ENCODE measurements around the gene WNT2. TPM values are rescaled to one million over a fixed set of nuclear protein-coding genes. Genes with fewer than 3 reads are reported as not detected.

WNT2 gene
- total RNA-seq, 1 experiment from 2014 or later, result not detected

DNA sequence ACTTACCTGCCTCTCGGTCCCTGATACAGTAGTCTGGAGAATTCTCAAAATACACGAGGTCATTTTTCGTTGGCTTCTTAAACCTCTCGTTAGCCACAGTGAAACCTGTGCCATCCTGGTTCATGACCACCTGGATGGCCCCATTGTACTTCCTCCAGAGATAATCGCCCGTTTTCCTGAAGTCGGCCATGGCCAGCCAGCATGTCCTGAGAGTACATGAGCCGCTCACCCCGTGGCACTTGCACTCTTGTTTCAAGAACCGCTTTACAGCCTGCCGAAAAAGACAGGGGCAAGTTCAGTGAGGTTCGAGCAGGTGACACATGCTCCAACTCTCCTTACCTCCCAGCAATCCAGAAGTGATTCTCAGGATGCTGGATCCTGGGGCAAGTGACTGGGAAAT, 25.3 kb downstream of the WNT2 start:
- no peaks in the 10 kb centered on the region for H4K20me1 ChIP-seq (ENCODE audit: insufficient read depth)
- intact Hi-C loops (cut with micrococcal nuclease; ENCODE audit: unreplicated experiment), result no loop called here
- no peaks in the 10 kb centered on the region for H3K4me1 ChIP-seq (replicated peaks; ENCODE audit: insufficient read depth)
- H3K27ac ChIP-seq, result no peak overlapping the region
- CTCF ChIA-PET, result interaction anchor here (0.6 kb wide), 1 partner anchor 290 kb away, joined by 3 read pairs; no protein-coding TSS in a partner anchor
- DNase-seq, result no peak
- no peaks in the 10 kb centered on the region for H3K79me2 ChIP-seq (ENCODE audit: low read depth)
- BruUV-seq (replicated peaks), result no TSS peak
- H3K9me3 ChIP-seq (ENCODE audit: insufficient read depth, low read depth), result no peaks in the 10 kb centered on the region
- no peak overlapping the region for H3K4me3 ChIP-seq
- no peaks in the 10 kb centered on the region for H3F3A ChIP-seq (ENCODE audit: insufficient read depth, low read depth)
- no peaks in the 10 kb centered on the region for H3K9me2 ChIP-seq (ENCODE audit: insufficient read depth)
- no peak for TF ChIP-seq EZH2 (IDR thresholded peaks at IDR 0.05; ENCODE audit: low read depth)
- TF ChIP-seq, protein P1, sequence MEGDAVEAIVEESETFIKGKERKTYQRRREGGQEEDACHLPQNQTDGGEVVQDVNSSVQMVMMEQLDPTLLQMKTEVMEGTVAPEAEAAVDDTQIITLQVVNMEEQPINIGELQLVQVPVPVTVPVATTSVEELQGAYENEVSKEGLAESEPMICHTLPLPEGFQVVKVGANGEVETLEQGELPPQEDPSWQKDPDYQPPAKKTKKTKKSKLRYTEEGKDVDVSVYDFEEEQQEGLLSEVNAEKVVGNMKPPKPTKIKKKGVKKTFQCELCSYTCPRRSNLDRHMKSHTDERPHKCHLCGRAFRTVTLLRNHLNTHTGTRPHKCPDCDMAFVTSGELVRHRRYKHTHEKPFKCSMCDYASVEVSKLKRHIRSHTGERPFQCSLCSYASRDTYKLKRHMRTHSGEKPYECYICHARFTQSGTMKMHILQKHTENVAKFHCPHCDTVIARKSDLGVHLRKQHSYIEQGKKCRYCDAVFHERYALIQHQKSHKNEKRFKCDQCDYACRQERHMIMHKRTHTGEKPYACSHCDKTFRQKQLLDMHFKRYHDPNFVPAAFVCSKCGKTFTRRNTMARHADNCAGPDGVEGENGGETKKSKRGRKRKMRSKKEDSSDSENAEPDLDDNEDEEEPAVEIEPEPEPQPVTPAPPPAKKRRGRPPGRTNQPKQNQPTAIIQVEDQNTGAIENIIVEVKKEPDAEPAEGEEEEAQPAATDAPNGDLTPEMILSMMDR (conservative IDR thresholded peaks at IDR 0.05), result no peak
- POLR2A ChIA-PET (ENCODE audit: unreplicated experiment), result no interaction called here
- no peaks in the 10 kb centered on the region for H3K36me3 ChIP-seq (ENCODE audit: low read depth)
- no peaks in the 10 kb centered on the region; the same call in 1 of the 2 replicates for H3K27me3 ChIP-seq (ENCODE audit: insufficient read depth, low read depth)
- no peak overlapping the region for H3K4me2 ChIP-seq
- no peak overlapping the region for H2AFZ ChIP-seq

DNA sequence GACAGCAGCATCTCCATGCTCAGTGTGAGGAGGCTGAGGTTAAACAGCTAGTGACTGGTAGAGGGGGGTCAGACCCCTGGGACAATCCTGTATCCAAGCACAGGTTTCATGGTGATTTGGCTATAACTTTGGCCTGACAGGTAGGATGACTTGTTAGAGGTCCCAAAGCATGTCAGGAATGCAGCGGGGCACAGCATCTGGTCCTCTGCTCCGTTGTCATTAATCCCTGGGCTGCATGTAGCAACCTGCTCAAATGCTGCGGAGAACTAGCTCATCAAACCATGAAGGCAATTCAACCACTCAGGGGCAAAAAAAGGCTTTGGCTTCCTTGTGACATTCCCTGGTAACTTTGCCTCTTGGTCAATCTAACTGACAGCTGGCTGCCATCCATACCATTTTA, 26.8 kb downstream of the WNT2 start:
- Histone ChIP-seq H3K36me3 (ENCODE audit: low read depth) (no peaks in the 10 kb centered on the region), H3K27ac (no peak overlapping the region), H3K9me2 (ENCODE audit: insufficient read depth) (no peaks in the 10 kb centered on the region), H3K4me3 (no peak overlapping the region), H3K9me3 (ENCODE audit: insufficient read depth, low read depth) (no peaks in the 10 kb centered on the region), H3K4me1 (replicated peaks; ENCODE audit: insufficient read depth) (no peaks in the 10 kb centered on the region), H4K20me1 (ENCODE audit: insufficient read depth) (no peaks in the 10 kb centered on the region), H3F3A (ENCODE audit: insufficient read depth, low read depth) (no peaks in the 10 kb centered on the region), H3K27me3 (ENCODE audit: insufficient read depth, low read depth) (no peaks in the 10 kb centered on the region; the same call in 1 of the 2 replicates), H3K4me2 (no peak overlapping the region), H2AFZ (no peak overlapping the region), H3K79me2 (ENCODE audit: low read depth) (no peaks in the 10 kb centered on the region)
- CTCF ChIA-PET, result interaction anchor here (0.7 kb wide), 1 partner anchor 105 kb away, joined by 3 read pairs; no protein-coding TSS in a partner anchor
- no peak for DNase-seq
- POLR2A ChIA-PET (ENCODE audit: unreplicated experiment), result no interaction called here
- BruUV-seq (replicated peaks), result no TSS peak
- intact Hi-C loops (cut with micrococcal nuclease; ENCODE audit: unreplicated experiment), result no loop called here
- TF ChIP-seq, protein P1 (conservative IDR thresholded peaks at IDR 0.05), result no peak
- no peak for TF ChIP-seq EZH2 (IDR thresholded peaks at IDR 0.05; ENCODE audit: low read depth)

DNA sequence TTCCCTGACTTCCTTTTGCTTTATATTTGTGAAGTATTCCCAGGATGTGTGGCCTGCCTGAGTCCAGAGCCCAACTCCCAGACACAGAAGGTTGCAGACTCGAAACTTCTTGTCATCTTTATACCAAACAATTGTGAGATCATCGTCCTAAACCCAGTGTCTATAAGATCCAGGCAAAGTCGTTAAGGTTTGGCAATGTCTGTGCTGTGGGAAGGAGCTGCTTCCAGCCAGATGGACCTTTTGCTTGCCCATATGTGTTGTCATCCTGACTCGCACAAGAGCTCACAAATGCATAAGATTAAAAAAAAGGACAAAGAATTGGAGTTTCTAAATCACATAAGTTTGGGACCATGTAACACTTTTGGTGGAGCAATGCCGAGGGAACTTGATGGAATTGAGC, 37.0 kb downstream of the WNT2 start:
- CTCF ChIA-PET, result no interaction called here
- H3K36me3 ChIP-seq (ENCODE audit: low read depth), result no peaks in the 10 kb centered on the region
- intact Hi-C loops (cut with micrococcal nuclease; ENCODE audit: unreplicated experiment), result no loop called here

More for the DNA sequence above, 37.0 kb downstream of the WNT2 start:
- Histone ChIP-seq H3K4me1 (replicated peaks; ENCODE audit: insufficient read depth) (no peaks in the 10 kb centered on the region), H3K79me2 (ENCODE audit: low read depth) (no peaks in the 10 kb centered on the region), H3K4me2 (no peak overlapping the region), H3F3A (ENCODE audit: insufficient read depth, low read depth) (no peaks in the 10 kb centered on the region), H3K9me2 (ENCODE audit: insufficient read depth) (no peaks in the 10 kb centered on the region), H3K27ac (no peak overlapping the region), H4K20me1 (ENCODE audit: insufficient read depth) (no peaks in the 10 kb centered on the region), H3K27me3 (ENCODE audit: insufficient read depth, low read depth) (no peaks in the 10 kb centered on the region), H3K4me3 (no peak overlapping the region), H3K9me3 (ENCODE audit: insufficient read depth, low read depth) (no peaks in the 10 kb centered on the region), H2AFZ (no peak overlapping the region)
- TF ChIP-seq, protein P1 (conservative IDR thresholded peaks at IDR 0.05), result no peak
- TF ChIP-seq EZH2 (IDR thresholded peaks at IDR 0.05; ENCODE audit: low read depth), result no peak
- BruUV-seq (replicated peaks), result no TSS peak
- DNase-seq, result no peak
- POLR2A ChIA-PET (ENCODE audit: unreplicated experiment), result no interaction called here
